Measurements from ENCODE around the gene SAP130.

GRCh38 chr2:128016620-128017019 is 11.2 kb downstream of the SAP130 start:
- TF ChIP-seq, protein P1, sequence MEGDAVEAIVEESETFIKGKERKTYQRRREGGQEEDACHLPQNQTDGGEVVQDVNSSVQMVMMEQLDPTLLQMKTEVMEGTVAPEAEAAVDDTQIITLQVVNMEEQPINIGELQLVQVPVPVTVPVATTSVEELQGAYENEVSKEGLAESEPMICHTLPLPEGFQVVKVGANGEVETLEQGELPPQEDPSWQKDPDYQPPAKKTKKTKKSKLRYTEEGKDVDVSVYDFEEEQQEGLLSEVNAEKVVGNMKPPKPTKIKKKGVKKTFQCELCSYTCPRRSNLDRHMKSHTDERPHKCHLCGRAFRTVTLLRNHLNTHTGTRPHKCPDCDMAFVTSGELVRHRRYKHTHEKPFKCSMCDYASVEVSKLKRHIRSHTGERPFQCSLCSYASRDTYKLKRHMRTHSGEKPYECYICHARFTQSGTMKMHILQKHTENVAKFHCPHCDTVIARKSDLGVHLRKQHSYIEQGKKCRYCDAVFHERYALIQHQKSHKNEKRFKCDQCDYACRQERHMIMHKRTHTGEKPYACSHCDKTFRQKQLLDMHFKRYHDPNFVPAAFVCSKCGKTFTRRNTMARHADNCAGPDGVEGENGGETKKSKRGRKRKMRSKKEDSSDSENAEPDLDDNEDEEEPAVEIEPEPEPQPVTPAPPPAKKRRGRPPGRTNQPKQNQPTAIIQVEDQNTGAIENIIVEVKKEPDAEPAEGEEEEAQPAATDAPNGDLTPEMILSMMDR (IDR thresholded peaks at IDR 0.05), result no peak
- no peak for TF ChIP-seq POLR2A (IDR thresholded peaks at IDR 0.05)

All from adrenal gland (tissue), 5 donors.